GM12878 (cell line): Measurements from ENCODE around the gene PPP1CA. TPM values are rescaled to one million over a fixed set of nuclear protein-coding genes. Genes with fewer than 3 reads are reported as not detected.
A peak's percentile ranks its signal among the peaks of the same experiment; 100 is the strongest.

Experiments
- BACH1 ChIP-seq: fragments of 450-650 bp; IDR thresholded peaks from 2 replicates; pipeline ENCODE4 v1.6.1; 2017; ENCODE audit warnings: mild to moderate bottlenecking, borderline replicate concordance
- BHLHE40 ChIP-seq, 2 experiments: fragments of 450-650 bp in 1 of 2; IDR thresholded peaks; 2 replicates each; pipeline ENCODE4 v1.6.1; 2011 to 2017; ENCODE audit warnings: low read depth in 2 of 2, borderline replicate concordance in 1 of 2, improper control_type of control experiment in 1 of 2, low read length in 1 of 2, mild to moderate bottlenecking in 1 of 2
- CBX3 ChIP-seq: fragments of 200-600 bp; sonication (generic); IDR thresholded peaks from 2 replicates; pipeline ENCODE4 v1.6.1; 2016; ENCODE audit warnings: low read depth, borderline replicate concordance
- CREM ChIP-seq: IDR thresholded peaks from 2 replicates; pipeline ENCODE4 v1.6.1; 2014; ENCODE audit warnings: antibody characterized with exemption, low read depth
- FOS ChIP-seq: IDR thresholded peaks from 3 replicates; pipeline ENCODE4 v1.6.1; 2011; ENCODE audit warnings: borderline replicate concordance; ENCODE audit not compliant: insufficient read length; ENCODE audit errors: extremely low read depth
- GABPA ChIP-seq: IDR thresholded peaks from 2 replicates; pipeline ENCODE4 v1.6.1; 2014; ENCODE audit warnings: antibody characterized with exemption, low read depth, mild to moderate bottlenecking, inconsistent platforms
- GATAD2B ChIP-seq: fragments of 450-650 bp; conservative IDR thresholded peaks from 2 replicates; pipeline ENCODE4 v1.6.1; 2017; ENCODE audit warnings: low read depth, mild to moderate bottlenecking, moderate library complexity
- JUND ChIP-seq: IDR thresholded peaks from 2 replicates; pipeline ENCODE4 v1.6.1; 2012; ENCODE audit warnings: low read depth, mild to moderate bottlenecking, low read length, improper control_type of control experiment, moderate library complexity
- MEF2A ChIP-seq: IDR thresholded peaks from 2 replicates; pipeline ENCODE4 v1.6.1; 2011; ENCODE audit warnings: low read depth, mild to moderate bottlenecking, low read length, moderate library complexity; ENCODE audit not compliant: insufficient read depth
- MXI1 ChIP-seq: fragments of 150-350 bp; IDR thresholded peaks from 2 replicates; pipeline ENCODE4 v1.6.1; 2011; ENCODE audit warnings: low read depth, mild to moderate bottlenecking, inconsistent platforms, low read length, improper control_type of control experiment
- NFIC ChIP-seq: IDR thresholded peaks from 2 replicates; pipeline ENCODE4 v1.6.1; 2012; ENCODE audit warnings: low read depth, mild to moderate bottlenecking, inconsistent platforms, low read length, moderate library complexity
- POLR2AphosphoS5 ChIP-seq: IDR thresholded peaks from 2 replicates; pipeline ENCODE4 v1.6.1; 2011; ENCODE audit warnings: mild to moderate bottlenecking, low read length, inconsistent platforms
- RAD21 ChIP-seq: IDR thresholded peaks from 2 replicates; pipeline ENCODE4 v1.6.1; 2011; ENCODE audit warnings: mild to moderate bottlenecking, low read depth, low read length, moderate library complexity; ENCODE audit not compliant: insufficient read depth
- RAD51 ChIP-seq: fragments of 450-650 bp; IDR thresholded peaks from 2 replicates; pipeline ENCODE4 v1.6.1; 2016; ENCODE audit warnings: moderate library complexity, mild to moderate bottlenecking, inconsistent platforms
- RB1 ChIP-seq: fragments of 450-650 bp; formaldehyde crosslinking; IDR thresholded peaks from 2 replicates; pipeline ENCODE4 v1.6.1; 2017; ENCODE audit warnings: mild to moderate bottlenecking, borderline replicate concordance
- RBBP5 ChIP-seq: fragments of 200-600 bp; sonication (generic); conservative IDR thresholded peaks from 2 replicates; pipeline ENCODE4 v1.6.1; 2016
- RELB ChIP-seq: fragments of 450-650 bp; IDR thresholded peaks from 2 replicates; pipeline ENCODE4 v1.6.1; 2017; ENCODE audit warnings: low read depth, mild to moderate bottlenecking, moderate library complexity
- SREBF2 ChIP-seq: IDR thresholded peaks from 2 replicates; pipeline ENCODE4 v1.6.1; 2012; ENCODE audit warnings: mild to moderate bottlenecking, low read length
- STAT1 ChIP-seq: fragments of 450-650 bp; conservative IDR thresholded peaks from 2 replicates; pipeline ENCODE4 v1.6.1; 2014; ENCODE audit warnings: antibody characterized with exemption, mild to moderate bottlenecking
- TAF1 ChIP-seq: IDR thresholded peaks from 2 replicates; pipeline ENCODE4 v1.6.1; 2011; ENCODE audit warnings: mild to moderate bottlenecking, low read depth, low read length, borderline replicate concordance
- WRNIP1 ChIP-seq: IDR thresholded peaks from 2 replicates; pipeline ENCODE4 v1.6.1; 2011; ENCODE audit warnings: low read depth, low read length, improper control_type of control experiment, borderline replicate concordance
- ZNF384 ChIP-seq: IDR thresholded peaks from 2 replicates; pipeline ENCODE4 v1.6.1; 2012; ENCODE audit warnings: low read depth, mild to moderate bottlenecking, low read length, improper control_type of control experiment, borderline replicate concordance
- polyA plus RNA-seq, 11 experiments: library from polyadenylated mRNA; depleted of rRNA in 4 of 11; unstranded in 6 of 11; stranded (reverse) in 5 of 11; fragments of >200 nt; fragmentation: Nextera tagmentation in 4 of 11; fragmentation: Illumina TruSeq in 1 of 11; extraction: Ambion mirVana in 4 of 11; extraction: Trizol in 1 of 11; gene quantifications; 1 replicate in 1 of 11; 2 replicates in 10 of 11; pipeline versions ENCODE4 v1.2.1 to v1.2.3, GENCODE V29; 2011 to 2016; ENCODE audit warnings: inconsistent platforms in 2 of 11, missing spikeins in 2 of 11, low read depth in 1 of 11
- total RNA-seq, 4 experiments: library from RNA; depleted of rRNA in 3 of 4; stranded (reverse); fragments of >200 nt in 3 of 4; fragmentation: Illumina TruSeq in 1 of 4; extraction: Trizol in 1 of 4; gene quantifications; 2 replicates each; pipeline versions ENCODE4 v1.2.1 to v1.2.3, GENCODE V29; 2013 to 2021
- TF ChIP-seq, protein P1 (sequence below), 3 experiments: IDR thresholded peaks in 2 of 3; conservative IDR thresholded peaks in 1 of 3; 2 replicates each; pipeline ENCODE4 v1.5.1; 2011; ENCODE audit warnings: low read depth in 3 of 3, low read length in 3 of 3, mild to moderate bottlenecking in 3 of 3, control low read depth in 2 of 3, moderate library complexity in 2 of 3, inconsistent platforms in 1 of 3, mixed read lengths in 1 of 3; ENCODE audit not compliant: control insufficient read depth in 2 of 3, insufficient read depth in 1 of 3; ENCODE audit errors: extremely low read depth in 1 of 3
- TF ChIP-seq, protein P2 (sequence below): IDR thresholded peaks from 2 replicates; pipeline ENCODE4 v1.6.1; 2011; ENCODE audit warnings: low read depth, mild to moderate bottlenecking, low read length, moderate library complexity, borderline replicate concordance; ENCODE audit errors: extremely low read depth

PPP1CA gene
- total and polyA plus RNA-seq, 10 of the 15 experiments (the other 5 are each of a cell fraction or from before 2014, with no cell fraction given): 26.4 to 458 (median 240) TPM

- TF ChIP-seq WRNIP1 (no peak), RAD51 (peak; percentile 100), BHLHE40 (IDR thresholded peaks at IDR 0.05; ENCODE audit: borderline replicate concordance in 1 of 2, low read depth in 2 of 2, low read length in 1 of 2) (peak; percentile 98 to 100), CREM (peak; percentile 79), BACH1 (peak; percentile 80; the same call in 1 of the 2 replicates), GATAD2B (peak; percentile 66; the same call in 1 of the 2 replicates), NFIC (peak; percentile 71; the same call in 1 of the 2 replicates), FOS (peak; percentile 93), RELB (peak; percentile 83), RB1 (peak; percentile 82; the same call in 1 of the 2 replicates), STAT1 (peak; percentile 81; the same call in 1 of the 2 replicates), POLR2AphosphoS5 (no peak; the same call in 1 of the 2 replicates), CBX3 (no peak), TAF1 (no peak), RBBP5 (no peak), MXI1 (peak; percentile 96), JUND (0 out of 2 replicates have a peak, but pooled peaks have one; percentile 19), ZNF384 (no peak), RAD21 (no peak), GABPA (no peak), SREBF2 (no peak), MEF2A (0 out of 2 replicates have a peak, but pooled peaks have one; percentile 8)
- TF ChIP-seq, protein P1, sequence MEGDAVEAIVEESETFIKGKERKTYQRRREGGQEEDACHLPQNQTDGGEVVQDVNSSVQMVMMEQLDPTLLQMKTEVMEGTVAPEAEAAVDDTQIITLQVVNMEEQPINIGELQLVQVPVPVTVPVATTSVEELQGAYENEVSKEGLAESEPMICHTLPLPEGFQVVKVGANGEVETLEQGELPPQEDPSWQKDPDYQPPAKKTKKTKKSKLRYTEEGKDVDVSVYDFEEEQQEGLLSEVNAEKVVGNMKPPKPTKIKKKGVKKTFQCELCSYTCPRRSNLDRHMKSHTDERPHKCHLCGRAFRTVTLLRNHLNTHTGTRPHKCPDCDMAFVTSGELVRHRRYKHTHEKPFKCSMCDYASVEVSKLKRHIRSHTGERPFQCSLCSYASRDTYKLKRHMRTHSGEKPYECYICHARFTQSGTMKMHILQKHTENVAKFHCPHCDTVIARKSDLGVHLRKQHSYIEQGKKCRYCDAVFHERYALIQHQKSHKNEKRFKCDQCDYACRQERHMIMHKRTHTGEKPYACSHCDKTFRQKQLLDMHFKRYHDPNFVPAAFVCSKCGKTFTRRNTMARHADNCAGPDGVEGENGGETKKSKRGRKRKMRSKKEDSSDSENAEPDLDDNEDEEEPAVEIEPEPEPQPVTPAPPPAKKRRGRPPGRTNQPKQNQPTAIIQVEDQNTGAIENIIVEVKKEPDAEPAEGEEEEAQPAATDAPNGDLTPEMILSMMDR (IDR thresholded peaks at IDR 0.05 in 2 of 3, conservative IDR thresholded peaks at IDR 0.05 in 1 of 3; ENCODE audit: control insufficient read depth in 2 of 3, extremely low read depth in 1 of 3, insufficient read depth in 1 of 3, low read depth in 3 of 3, low read length in 3 of 3): no peak
- TF ChIP-seq, protein P2, sequence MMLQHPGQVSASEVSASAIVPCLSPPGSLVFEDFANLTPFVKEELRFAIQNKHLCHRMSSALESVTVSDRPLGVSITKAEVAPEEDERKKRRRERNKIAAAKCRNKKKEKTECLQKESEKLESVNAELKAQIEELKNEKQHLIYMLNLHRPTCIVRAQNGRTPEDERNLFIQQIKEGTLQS: peak; percentile 99
These were observed 10.1 kb downstream of the PPP1CA start, which contains the start of gene RAD9A (continued) for GRCh38 chr11:67391304-67392182.
